ENCODE measurements around the gene PCNX3. TPM values are rescaled to one million over a fixed set of nuclear protein-coding genes. Genes with fewer than 3 reads are reported as not detected.

Gene PCNX3
- total RNA-seq, 1 donor from 2014 or later: 45.6 TPM

DNA sequence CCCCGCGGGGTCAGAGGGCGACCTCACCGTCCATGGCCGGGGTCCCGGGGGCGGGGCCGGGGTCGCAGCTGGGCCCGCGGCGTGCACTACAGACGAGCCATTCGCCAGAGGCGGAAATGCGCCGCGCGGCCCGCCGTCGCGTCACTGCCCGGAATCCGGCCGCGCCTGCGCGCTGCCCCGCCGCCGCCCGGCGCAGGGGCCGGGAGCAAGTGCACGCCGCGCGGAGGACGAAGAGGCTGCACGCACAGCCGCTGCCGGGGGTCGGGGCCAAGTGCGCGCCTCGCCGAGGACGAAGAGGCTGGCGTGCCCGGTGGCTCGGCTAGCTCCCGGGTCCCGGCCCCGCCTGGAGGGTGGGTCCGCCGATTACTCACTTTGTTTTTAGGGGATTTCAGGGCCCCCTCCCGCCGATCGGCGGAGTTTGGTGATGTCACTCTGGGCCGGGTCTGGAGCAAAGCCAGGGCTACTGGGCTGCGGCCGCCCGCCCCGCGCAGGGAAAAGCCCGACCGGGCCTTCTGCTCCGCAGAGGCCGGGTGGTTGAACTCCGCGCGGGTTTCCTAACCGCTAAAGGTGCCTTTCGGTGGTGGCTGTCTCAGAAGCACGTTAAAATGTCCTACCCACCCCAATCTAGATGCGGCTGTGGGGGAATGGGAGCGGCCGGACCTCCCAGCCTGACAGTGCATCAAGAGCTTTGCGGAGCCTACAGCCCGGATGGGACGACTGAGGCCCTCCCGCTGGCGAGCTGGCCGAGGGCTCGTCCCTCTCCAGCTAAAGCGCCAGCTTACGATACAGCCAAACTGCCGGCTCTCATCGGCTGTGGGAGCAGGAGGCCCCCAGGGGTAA lies 47.4 kb downstream of the PCNX3 start, which contains the start of gene RELA:
Gene RELA (minus strand): TSS at position 118 of the 840 bp plus-strand sequence. CDS start 84 bp downstream, at position 34.
- H3K9ac ChIP-seq (ENCODE audit: low read length): peak within 1 kb of the TSS; percentile 95
- Mint-ChIP-seq H3K27ac (ENCODE audit: unreplicated experiment) (peak within 1 kb of the TSS; percentile 80), H3K4me3 (ENCODE audit: unreplicated experiment) (peak within 1 kb of the TSS; percentile 91), H3K27me3 (ENCODE audit: low read depth, unreplicated experiment) (no peaks in the 10 kb centered on the region), H3K4me1 (ENCODE audit: low read depth, unreplicated experiment) (peaks cover 8% of the 10 kb centered on the region), H3K36me3 (ENCODE audit: low read depth, unreplicated experiment) (peaks cover 18% of the 10 kb centered on the region), H3K9me3 (ENCODE audit: unreplicated experiment) (no peaks in the 10 kb centered on the region)
- peaks cover 42% of the 10 kb centered on the region for H3K79me2 ChIP-seq (ENCODE audit: insufficient read depth, low read length)
- peak within 1 kb of the TSS; percentile 91 for H3K4me2 ChIP-seq (ENCODE audit: low read length)
- no peaks in the 10 kb centered on the region for H3K9me3 ChIP-seq (ENCODE audit: insufficient read depth, low read depth, low read length)
- H3K36me3 ChIP-seq (ENCODE audit: insufficient read depth, low read length): peaks cover 24% of the 10 kb centered on the region
- H3K4me1 ChIP-seq (ENCODE audit: insufficient read depth, low read length): peaks cover 17% of the 10 kb centered on the region
- H3K27ac ChIP-seq (ENCODE audit: low read depth, low read length): peak within 1 kb of the TSS; percentile 94
- peak; percentile 83 for DNase-seq (ENCODE audit: low read depth)
- TF ChIP-seq, protein P1, sequence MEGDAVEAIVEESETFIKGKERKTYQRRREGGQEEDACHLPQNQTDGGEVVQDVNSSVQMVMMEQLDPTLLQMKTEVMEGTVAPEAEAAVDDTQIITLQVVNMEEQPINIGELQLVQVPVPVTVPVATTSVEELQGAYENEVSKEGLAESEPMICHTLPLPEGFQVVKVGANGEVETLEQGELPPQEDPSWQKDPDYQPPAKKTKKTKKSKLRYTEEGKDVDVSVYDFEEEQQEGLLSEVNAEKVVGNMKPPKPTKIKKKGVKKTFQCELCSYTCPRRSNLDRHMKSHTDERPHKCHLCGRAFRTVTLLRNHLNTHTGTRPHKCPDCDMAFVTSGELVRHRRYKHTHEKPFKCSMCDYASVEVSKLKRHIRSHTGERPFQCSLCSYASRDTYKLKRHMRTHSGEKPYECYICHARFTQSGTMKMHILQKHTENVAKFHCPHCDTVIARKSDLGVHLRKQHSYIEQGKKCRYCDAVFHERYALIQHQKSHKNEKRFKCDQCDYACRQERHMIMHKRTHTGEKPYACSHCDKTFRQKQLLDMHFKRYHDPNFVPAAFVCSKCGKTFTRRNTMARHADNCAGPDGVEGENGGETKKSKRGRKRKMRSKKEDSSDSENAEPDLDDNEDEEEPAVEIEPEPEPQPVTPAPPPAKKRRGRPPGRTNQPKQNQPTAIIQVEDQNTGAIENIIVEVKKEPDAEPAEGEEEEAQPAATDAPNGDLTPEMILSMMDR (IDR thresholded peaks at IDR 0.05; ENCODE audit: insufficient read depth, low read depth, low read length): no peak
- TF ChIP-seq EZH2 (IDR thresholded peaks at IDR 0.05; ENCODE audit: insufficient read depth, low read length): no peak
- H2AFZ ChIP-seq (ENCODE audit: low read depth, low read length): peak within 1 kb of the TSS; percentile 88
- peaks cover 33% of the 10 kb centered on the region for H4K20me1 ChIP-seq (ENCODE audit: insufficient read depth, low read length)
- no peak for FAIRE-seq
- peak within 1 kb of the TSS; percentile 82 for H3K4me3 ChIP-seq (ENCODE audit: insufficient read depth, low read depth, low read length)
- no peaks in the 10 kb centered on the region for H3K27me3 ChIP-seq (ENCODE audit: insufficient read depth, low read length)

DNA sequence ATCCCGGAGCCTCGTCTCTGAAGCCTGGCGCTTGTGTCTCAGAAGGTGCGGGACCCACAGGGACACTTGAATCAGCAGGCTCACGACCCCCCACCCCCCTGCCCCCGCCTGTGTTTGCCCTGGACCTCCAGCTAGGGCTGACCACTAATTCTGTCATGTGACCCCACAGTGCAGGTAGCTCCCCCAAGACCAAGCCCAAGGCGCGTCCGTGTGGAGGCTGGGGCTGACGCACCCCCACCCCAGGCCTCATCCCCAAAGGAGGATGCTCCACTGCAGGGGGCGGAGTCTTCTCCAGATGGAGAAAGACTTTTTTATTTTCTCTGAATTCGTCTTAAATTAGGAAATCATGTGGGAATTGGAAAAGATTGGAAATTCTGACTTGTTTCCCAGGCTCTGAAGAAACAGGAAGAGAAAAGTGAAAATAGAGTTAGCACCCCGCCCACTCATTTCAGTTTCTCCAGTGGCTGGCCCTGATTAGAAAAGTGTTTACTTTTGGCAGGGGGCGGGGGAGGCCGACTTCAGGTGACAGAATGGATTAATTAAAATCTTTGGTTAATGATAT lies 48.1 kb downstream of the PCNX3 start:
- H3K79me2 ChIP-seq (ENCODE audit: insufficient read depth, low read length): peaks cover 35% of the 10 kb centered on the region
- peaks cover 17% of the 10 kb centered on the region for H3K4me1 ChIP-seq (ENCODE audit: insufficient read depth, low read length)
- peak overlapping the region; percentile 95 for H3K9ac ChIP-seq (ENCODE audit: low read length)
- no peak for TF ChIP-seq EZH2 (IDR thresholded peaks at IDR 0.05; ENCODE audit: insufficient read depth, low read length)
- TF ChIP-seq, protein P1 (IDR thresholded peaks at IDR 0.05; ENCODE audit: insufficient read depth, low read depth, low read length): no peak
- H3K9me3 Mint-ChIP-seq (ENCODE audit: unreplicated experiment): no peaks in the 10 kb centered on the region
- H3K27me3 ChIP-seq (ENCODE audit: insufficient read depth, low read length): no peaks in the 10 kb centered on the region
- peak overlapping the region; percentile 72 for H3K27ac Mint-ChIP-seq (ENCODE audit: unreplicated experiment)
- H3K27ac ChIP-seq (ENCODE audit: low read depth, low read length): peak overlapping the region; percentile 94
- H3K4me3 Mint-ChIP-seq (ENCODE audit: unreplicated experiment): peak overlapping the region; percentile 85
- peak overlapping the region; percentile 91 for H3K4me2 ChIP-seq (ENCODE audit: low read length)
- H3K4me3 ChIP-seq (ENCODE audit: insufficient read depth, low read depth, low read length): peak overlapping the region; percentile 82
- peaks cover 8% of the 10 kb centered on the region for H3K4me1 Mint-ChIP-seq (ENCODE audit: low read depth, unreplicated experiment)
- peaks cover 27% of the 10 kb centered on the region for H4K20me1 ChIP-seq (ENCODE audit: insufficient read depth, low read length)
- no peaks in the 10 kb centered on the region for H3K27me3 Mint-ChIP-seq (ENCODE audit: low read depth, unreplicated experiment)
- DNase-seq (ENCODE audit: low read depth): peak; percentile 29
- peak overlapping the region; percentile 88 for H2AFZ ChIP-seq (ENCODE audit: low read depth, low read length)
- H3K36me3 ChIP-seq (ENCODE audit: insufficient read depth, low read length): peaks cover 18% of the 10 kb centered on the region
- no peaks in the 10 kb centered on the region for H3K9me3 ChIP-seq (ENCODE audit: insufficient read depth, low read depth, low read length)
- H3K36me3 Mint-ChIP-seq (ENCODE audit: low read depth, unreplicated experiment): peaks cover 15% of the 10 kb centered on the region
- no peak for FAIRE-seq
